Central memory CD8-positive, alpha-beta T cell (primary cell): ENCODE measurements around the gene XPO6.

Experiments used
- ATAC-seq: fragments of 150-1000 bp; cut with Tn5 transposase; replicated peaks from 2 replicates; pipeline ENCODE4 v1.10.0; 2022; ENCODE audit warnings: mild to moderate bottlenecking, moderate FRiP score, moderate number of reproducible peaks; ENCODE audit not compliant: poor library complexity, severe bottlenecking; ENCODE audit errors: extremely low read depth
- DNase-seq, 2 donors: peaks; one replicate each; pipeline ENCODE4 v3.0.0; 2021; ENCODE audit warnings: low spot score in 2 of 2
- H3K27ac Mint-ChIP-seq: one replicate; pipeline ENCODE4 v1.8.0; 2022; ENCODE audit warnings: low read depth, mild to moderate bottlenecking, moderate library complexity, mixed read lengths
- H3K27me3 Mint-ChIP-seq: one replicate; pipeline ENCODE4 v1.8.0; 2022; ENCODE audit warnings: mixed read lengths
- H3K36me3 Mint-ChIP-seq: one replicate; pipeline ENCODE4 v1.8.0; 2022; ENCODE audit warnings: mild to moderate bottlenecking, moderate library complexity, mixed read lengths; ENCODE audit not compliant: insufficient read depth
- H3K4me1 Mint-ChIP-seq: one replicate; pipeline ENCODE4 v1.8.0; 2022; ENCODE audit warnings: mixed read lengths
- H3K4me3 Mint-ChIP-seq: one replicate; pipeline ENCODE4 v1.8.0; 2022; ENCODE audit warnings: mild to moderate bottlenecking, moderate library complexity, mixed read lengths
- H3K9me3 Mint-ChIP-seq: one replicate; pipeline ENCODE4 v1.8.0; 2022; ENCODE audit warnings: mixed read lengths

Gene XPO6

DNA sequence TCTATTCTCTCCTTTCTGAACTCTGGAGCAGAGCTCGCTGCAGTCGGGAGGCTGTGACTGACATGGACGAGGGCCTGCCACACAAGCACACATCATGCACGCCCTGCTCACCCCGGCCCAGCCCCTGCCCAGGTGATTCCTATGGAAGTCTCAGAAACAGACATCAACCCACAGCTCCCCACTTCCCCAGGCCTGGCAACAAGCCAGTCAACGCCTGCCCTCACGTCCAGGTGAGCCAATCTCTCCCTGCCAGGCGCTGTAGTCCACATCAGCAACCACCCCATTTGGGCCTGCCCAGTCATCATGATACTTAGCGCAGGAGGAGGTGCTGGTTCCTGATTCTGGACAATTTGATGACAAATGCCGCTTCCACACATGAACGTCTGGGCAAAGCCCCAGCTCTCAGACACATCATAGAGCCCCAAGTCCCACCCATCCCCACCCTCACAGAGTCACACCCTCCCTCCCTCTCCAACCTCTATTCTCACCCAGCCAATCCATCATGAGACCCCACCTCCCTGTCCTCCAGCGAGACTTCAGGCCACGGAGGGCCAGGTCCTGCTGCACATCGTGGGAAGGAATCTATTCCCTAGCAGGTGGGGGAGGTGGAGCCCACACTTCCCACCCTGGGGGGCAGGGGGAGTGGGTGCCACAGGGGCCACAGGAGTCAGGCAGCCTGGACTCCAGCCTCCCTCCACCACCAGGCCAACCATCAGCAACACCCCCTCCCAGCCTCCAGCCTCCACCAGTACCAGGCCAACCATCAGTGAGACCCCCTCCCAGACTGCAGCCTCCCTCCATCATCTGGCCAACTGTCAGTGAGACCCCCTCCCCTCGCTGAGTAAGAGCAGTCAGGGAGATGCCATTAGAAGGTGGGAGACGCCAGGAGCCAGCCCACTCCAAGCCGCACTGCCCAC lies 114.5 kb downstream of the XPO6 start:
- H3K36me3 Mint-ChIP-seq, result peaks cover 49% of the 10 kb centered on the region
- no peak for DNase-seq
- no peak for ATAC-seq
- H3K27ac Mint-ChIP-seq, result no peak overlapping the region
- H3K27me3 Mint-ChIP-seq, result no peaks in the 10 kb centered on the region
- no peaks in the 10 kb centered on the region for H3K9me3 Mint-ChIP-seq
- peaks cover 15% of the 10 kb centered on the region for H3K4me1 Mint-ChIP-seq
- H3K4me3 Mint-ChIP-seq, result no peak overlapping the region

DNA sequence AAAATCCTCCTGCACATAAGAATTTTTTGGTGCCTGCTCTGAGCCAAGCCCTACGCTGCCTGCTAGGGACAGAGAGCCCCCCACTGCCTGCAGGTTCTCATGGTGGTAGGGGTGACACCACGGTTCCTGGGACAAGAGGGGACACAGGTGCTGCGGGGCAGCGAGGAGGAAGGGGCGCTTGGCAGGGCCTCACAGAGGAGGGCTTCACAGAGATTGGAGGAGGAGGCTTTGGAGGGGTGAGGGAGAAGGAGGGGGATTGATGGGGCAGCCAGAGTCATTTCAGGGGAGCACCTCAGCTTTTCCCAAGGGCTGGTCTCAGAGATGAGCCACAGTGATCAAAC lies 118.4 kb downstream of the XPO6 start:
- DNase-seq (no peak), ATAC-seq (no peak)
- H3K9me3 Mint-ChIP-seq, result no peaks in the 10 kb centered on the region
- H3K4me1 Mint-ChIP-seq, result peaks cover 15% of the 10 kb centered on the region
- H3K27me3 Mint-ChIP-seq, result no peaks in the 10 kb centered on the region
- H3K36me3 Mint-ChIP-seq, result peaks cover 28% of the 10 kb centered on the region
- H3K27ac Mint-ChIP-seq, result no peak overlapping the region
- no peak overlapping the region for H3K4me3 Mint-ChIP-seq

GRCh38 chr16:28092721-28093384 lies 118.9 kb downstream of the XPO6 start:
- no peak for DNase-seq
- Mint-ChIP-seq H3K27me3 (no peaks in the 10 kb centered on the region), H3K27ac (no peak overlapping the region), H3K36me3 (peaks cover 26% of the 10 kb centered on the region), H3K4me3 (no peak overlapping the region), H3K4me1 (peaks cover 15% of the 10 kb centered on the region), H3K9me3 (no peaks in the 10 kb centered on the region)
- no peak for ATAC-seq

DNA sequence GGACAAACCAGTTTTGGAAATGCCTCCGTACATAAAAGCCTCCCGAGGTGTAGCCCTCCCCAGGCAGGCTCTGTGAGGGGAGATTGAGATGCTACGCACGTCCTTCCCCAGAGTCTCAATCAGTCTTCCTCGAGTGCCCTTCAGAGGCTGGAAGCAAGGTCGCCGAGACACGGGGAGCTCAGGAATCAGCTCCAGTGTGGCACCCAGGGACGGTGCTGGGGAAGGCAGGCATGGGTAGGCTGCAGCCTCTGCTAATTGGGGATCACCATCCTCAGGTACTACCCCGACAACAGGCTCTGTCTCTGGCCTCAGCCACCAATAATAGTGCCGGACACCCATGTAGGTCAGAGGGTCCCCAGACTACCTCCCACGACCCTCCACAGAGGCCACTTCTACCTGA lies 120.1 kb downstream of the XPO6 start:
- H3K4me3 Mint-ChIP-seq, result no peak overlapping the region
- H3K4me1 Mint-ChIP-seq, result peaks cover 8% of the 10 kb centered on the region
- no peaks in the 10 kb centered on the region for H3K27me3 Mint-ChIP-seq
- DNase-seq, result no peak
- H3K36me3 Mint-ChIP-seq, result peaks cover 19% of the 10 kb centered on the region
- no peak overlapping the region for H3K27ac Mint-ChIP-seq
- no peak for ATAC-seq
- no peaks in the 10 kb centered on the region for H3K9me3 Mint-ChIP-seq

DNA sequence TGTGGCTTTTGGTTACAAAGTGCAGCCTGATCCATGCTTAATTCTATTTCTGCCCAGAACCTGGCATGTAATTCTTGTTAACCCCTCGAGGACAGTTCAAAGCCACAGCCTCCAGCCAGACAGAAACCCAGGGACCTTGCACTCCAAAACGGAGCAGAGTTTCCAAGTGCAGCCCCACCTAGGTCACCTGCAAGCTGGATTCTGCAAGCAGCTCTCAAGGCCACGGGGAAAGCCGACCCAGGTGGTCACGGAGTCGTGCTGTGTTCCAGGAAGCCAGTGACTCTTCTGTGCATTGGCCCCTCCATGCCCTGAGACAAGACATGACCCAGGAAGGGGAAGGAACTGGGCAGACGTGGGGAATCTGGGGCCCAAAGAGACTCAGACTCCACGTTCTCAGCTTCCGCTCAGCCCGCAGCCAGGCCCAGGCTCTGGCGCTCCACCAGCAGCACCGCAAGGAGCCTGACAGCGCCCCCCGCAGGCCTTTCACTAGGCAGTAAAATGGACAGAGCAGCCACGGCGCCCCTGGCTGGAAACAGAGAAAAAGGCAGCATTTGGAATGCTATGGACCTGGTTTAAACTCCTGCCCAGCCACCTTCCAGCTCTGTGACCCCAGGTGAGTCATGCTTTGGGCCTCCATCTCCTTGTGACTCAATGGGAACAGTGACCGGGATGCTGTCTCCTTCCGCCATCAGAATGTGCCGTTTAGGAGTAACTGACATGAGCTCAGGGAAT lies 121.0 kb downstream of the XPO6 start:
- H3K36me3 Mint-ChIP-seq, result peaks cover 16% of the 10 kb centered on the region

GRCh38 chr16:28089992-28090365 lies 121.8 kb downstream of the XPO6 start:
- Mint-ChIP-seq H3K4me1 (peaks cover 6% of the 10 kb centered on the region), H3K27me3 (no peaks in the 10 kb centered on the region), H3K4me3 (no peak overlapping the region), H3K9me3 (no peaks in the 10 kb centered on the region), H3K36me3 (peaks cover 17% of the 10 kb centered on the region), H3K27ac (no peak overlapping the region)
- ATAC-seq (no peak), DNase-seq (no peak)

More for the DNA sequence above, 121.0 kb downstream of the XPO6 start:
- Mint-ChIP-seq H3K9me3 (no peaks in the 10 kb centered on the region), H3K27me3 (no peaks in the 10 kb centered on the region), H3K4me1 (peaks cover 6% of the 10 kb centered on the region), H3K27ac (no peak overlapping the region), H3K4me3 (no peak overlapping the region)
- DNase-seq, result no peak
- no peak for ATAC-seq

GRCh38 chr16:28089205-28089991 lies 122.4 kb downstream of the XPO6 start:
- peaks cover 17% of the 10 kb centered on the region for H3K36me3 Mint-ChIP-seq
- H3K4me3 Mint-ChIP-seq, result no peak overlapping the region
- ATAC-seq (no peak), DNase-seq (no peak)
- no peak overlapping the region for H3K27ac Mint-ChIP-seq
- no peaks in the 10 kb centered on the region for H3K27me3 Mint-ChIP-seq
- H3K4me1 Mint-ChIP-seq, result peaks cover 6% of the 10 kb centered on the region
- H3K9me3 Mint-ChIP-seq, result no peaks in the 10 kb centered on the region

GRCh38 chr16:28087675-28088300 lies 124.0 kb downstream of the XPO6 start:
- Mint-ChIP-seq H3K27me3 (no peaks in the 10 kb centered on the region), H3K9me3 (no peaks in the 10 kb centered on the region), H3K36me3 (peaks cover 11% of the 10 kb centered on the region), H3K4me3 (no peak overlapping the region), H3K4me1 (peaks cover 6% of the 10 kb centered on the region), H3K27ac (peak overlapping the region; percentile 87)
- ATAC-seq (no peak), DNase-seq (no peak)

DNA sequence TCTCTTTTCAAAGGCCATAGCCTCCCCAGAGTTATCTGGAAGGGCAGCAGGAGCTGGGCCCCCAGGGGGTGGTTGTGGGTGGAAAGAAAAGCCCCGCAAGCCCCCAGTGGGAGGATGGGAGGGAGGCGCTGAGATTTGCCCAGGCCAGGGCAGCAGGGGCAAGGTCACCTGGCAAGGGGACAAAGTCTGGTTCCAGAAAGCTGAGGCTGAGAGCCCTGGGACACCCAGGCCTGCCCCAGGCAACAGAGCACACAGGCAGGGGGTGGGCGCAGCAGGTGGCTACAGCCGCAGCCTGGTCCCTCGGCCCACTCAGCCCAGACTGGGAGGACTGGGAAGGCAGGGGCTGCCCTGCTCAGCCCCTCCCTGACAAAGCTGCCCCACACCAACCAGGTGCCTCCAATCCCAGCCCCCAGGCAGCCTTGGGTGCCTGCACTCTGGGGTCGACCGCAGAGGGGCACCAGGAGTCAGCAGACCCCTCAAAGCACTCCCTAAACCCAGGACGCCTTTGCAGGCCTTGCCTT lies 124.6 kb downstream of the XPO6 start:
- peaks cover 6% of the 10 kb centered on the region for H3K4me1 Mint-ChIP-seq
- no peak overlapping the region for H3K27ac Mint-ChIP-seq
- no peak for ATAC-seq
- no peak for DNase-seq
- peaks cover 10% of the 10 kb centered on the region for H3K36me3 Mint-ChIP-seq
- H3K4me3 Mint-ChIP-seq, result no peak overlapping the region
- no peaks in the 10 kb centered on the region for H3K9me3 Mint-ChIP-seq
- H3K27me3 Mint-ChIP-seq, result no peaks in the 10 kb centered on the region

DNA sequence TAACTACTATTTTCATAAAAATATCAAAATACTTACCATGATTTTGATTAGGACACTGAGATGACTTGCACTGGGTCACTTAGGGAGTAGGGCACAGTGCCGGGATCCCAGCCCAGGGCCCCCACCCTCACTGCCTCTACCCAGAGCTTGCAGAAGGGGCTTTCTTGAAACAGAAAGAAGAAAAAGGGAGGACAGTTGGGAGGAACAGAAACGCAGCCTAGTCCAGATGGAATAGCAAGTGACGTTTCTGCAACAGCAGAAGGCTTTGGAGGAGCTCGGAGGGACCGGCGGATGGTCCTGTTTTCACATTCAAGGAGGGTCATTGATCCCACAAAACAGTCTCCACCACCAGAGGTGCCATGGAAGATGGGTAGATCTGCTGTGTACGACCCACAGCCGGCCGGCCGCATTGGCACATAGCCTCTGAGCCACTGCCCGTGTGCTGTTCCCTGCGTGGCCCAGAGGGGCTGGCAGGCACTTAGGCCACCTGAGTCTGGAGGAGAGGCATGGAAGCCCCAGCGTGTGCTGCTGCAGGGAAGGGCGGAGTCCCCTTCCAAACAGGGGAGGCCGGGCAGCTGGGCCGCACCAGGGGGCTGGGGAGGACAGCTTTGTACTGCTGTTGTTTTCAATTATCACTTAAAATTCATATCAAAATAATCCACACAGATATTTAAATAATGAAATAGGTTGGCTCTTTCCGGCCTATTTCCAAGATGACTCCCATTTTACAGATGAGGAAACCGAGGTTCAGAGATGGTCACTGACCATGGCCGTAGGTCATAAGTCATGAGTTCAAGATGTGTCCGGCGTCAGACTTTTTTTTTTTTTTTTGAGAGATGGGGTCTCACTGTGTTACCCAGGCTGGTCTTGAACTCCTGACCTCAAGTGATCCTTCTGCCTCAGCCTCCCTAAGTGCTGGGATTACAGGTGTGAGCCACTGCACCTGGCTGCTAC lies 125.3 kb downstream of the XPO6 start:
- DNase-seq (no peak), ATAC-seq (no peak)
- Mint-ChIP-seq H3K9me3 (no peaks in the 10 kb centered on the region), H3K4me3 (no peak overlapping the region), H3K27me3 (no peaks in the 10 kb centered on the region), H3K4me1 (peaks cover 6% of the 10 kb centered on the region), H3K36me3 (peaks cover 10% of the 10 kb centered on the region), H3K27ac (no peak overlapping the region)
